HG02571 (cell line): ENCODE measurements around the gene KLF13.

ENCODE experiments used
- ATAC-seq: cut with Tn5 transposase; IDR thresholded peaks from one replicate; pipeline ENCODE4 v1.9.1; 2021; ENCODE audit warnings: mild to moderate bottlenecking, moderate library complexity; ENCODE audit not compliant: unreplicated experiment

KLF13 gene

GRCh38 chr15:31330836-31331235, 4.2 kb downstream of the KLF13 start:
- no peak for ATAC-seq

DNA sequence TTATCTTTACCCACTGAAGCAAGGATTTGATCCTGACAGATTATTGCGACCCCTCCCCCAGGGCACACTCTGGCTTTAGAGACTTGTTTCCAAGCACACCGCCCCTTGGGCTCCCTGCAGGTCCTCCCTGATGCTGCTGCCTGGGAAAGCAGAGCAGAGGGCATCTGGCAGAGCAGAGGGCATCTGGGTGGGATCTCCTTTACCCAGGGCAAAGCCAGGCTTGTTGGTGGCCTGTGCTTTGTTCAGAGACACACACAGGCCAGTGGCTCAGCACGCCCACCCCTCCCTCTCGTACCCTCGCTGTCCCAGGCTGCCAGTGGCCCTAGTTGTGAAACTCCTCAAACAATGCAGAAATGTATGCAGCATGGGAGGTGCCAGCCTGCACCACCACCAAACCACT, 4.8 kb downstream of the KLF13 start:
- ATAC-seq, result no peak

GRCh38 chr15:31332020-31332680, 5.5 kb downstream of the KLF13 start:
- ATAC-seq, result no peak

DNA sequence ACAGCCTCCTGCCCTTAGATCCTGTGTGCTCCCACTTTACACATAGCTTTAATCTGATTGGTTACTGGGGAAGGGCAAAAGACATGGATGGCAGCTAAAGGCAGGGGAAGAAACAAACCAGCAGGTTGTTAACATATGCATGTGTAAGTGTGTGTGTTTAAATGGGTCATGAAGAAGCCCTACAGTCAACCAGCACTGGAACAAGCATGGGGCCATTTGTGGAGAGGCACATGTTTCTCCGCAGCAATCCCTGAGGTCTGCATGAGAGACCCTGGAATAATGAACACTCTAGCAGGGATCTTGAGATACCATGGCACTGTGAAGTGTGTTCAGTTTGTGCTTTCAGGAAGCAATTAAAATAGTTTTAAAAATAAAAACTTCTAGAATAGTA, 6.0 kb downstream of the KLF13 start:
- ATAC-seq, result no peak

DNA sequence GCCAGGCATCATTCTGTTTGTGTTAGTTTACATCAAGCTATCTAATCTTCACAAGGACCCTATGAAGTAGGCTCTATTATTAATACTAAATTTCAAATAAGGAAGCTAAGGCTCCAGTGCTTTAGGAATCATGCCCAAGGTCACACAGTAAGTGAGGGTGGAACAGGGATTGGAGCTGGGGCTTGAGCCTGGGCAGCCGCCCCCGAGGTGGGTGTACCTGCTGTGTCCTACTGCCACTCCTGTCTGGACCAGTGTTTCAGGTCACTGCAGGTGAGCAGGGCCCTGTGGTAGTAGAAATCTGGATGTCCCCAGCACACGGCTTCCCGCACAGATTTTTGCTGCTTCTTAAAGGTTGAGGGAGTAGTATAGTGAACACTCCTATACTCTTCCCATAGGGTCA, 6.5 kb downstream of the KLF13 start:
- no peak for ATAC-seq

GRCh38 chr15:31333820-31334219, 7.2 kb downstream of the KLF13 start:
- no peak for ATAC-seq

- ATAC-seq, result no peak
Observed at GRCh38 chr15:31335989-31336592, 9.5 kb downstream of the KLF13 start.

DNA sequence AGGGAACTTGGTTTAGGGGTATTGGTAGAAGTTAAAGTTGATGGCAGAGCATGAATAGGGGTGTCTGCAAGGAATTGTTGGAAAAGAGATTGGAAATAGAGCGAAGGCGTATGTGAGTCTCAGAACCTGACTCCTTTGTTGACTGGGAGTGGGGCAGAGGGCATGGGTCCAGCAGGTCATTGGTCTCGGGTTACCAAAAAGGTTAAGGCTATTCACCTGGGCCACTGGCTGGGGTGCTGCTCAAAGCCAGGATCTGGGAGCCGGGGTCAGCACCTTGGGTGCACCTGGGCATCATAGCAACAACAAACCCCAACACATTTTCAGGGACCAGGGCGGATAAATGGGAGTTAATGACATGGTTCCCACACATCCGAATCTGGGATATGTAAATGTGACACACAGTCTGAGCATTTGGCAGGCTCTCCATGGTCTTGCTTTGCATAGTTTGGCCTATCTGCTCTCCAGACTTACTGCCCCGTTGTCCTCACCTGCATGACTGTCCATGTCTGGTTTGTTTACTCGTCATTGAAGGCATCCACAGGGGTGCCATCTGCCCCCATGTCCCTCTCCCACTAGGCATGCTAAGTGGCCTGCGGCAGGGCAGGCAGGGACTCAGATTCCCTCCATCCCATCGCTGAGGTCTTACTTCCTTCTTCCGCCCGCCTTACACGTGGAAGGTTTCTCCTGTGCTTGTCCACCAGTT, 10.1 kb downstream of the KLF13 start:
- ATAC-seq, result no peak

- no peak for ATAC-seq
Observed at GRCh38 chr15:31337352-31338031, 10.9 kb downstream of the KLF13 start.

- ATAC-seq, result no peak
Observed at GRCh38 chr15:31338318-31338878, 11.8 kb downstream of the KLF13 start.

- no peak for ATAC-seq
Observed at GRCh38 chr15:31338879-31339557, 12.4 kb downstream of the KLF13 start.

DNA sequence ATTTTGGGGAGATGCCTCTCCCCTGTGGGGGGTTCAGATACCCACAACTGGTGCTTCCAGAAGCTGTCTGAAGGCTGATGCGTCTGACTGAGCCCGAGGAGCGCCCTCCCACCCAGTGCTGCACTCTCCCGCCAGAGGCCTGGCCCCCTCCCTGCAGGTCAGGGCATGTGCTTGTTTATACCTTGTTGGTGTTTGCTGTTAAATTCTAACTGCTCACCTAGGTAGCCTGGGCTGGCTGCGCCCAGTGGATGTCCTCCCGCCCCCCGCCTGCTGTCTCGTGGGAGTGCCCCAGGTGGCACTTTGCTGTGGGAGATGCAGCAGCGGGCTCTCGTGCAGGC, 12.9 kb downstream of the KLF13 start:
- ATAC-seq, result no peak

- no peak for ATAC-seq
Observed at GRCh38 chr15:31340047-31340446, 13.4 kb downstream of the KLF13 start.

- no peak for ATAC-seq
Observed at GRCh38 chr15:31340592-31340991, 14.0 kb downstream of the KLF13 start.

DNA sequence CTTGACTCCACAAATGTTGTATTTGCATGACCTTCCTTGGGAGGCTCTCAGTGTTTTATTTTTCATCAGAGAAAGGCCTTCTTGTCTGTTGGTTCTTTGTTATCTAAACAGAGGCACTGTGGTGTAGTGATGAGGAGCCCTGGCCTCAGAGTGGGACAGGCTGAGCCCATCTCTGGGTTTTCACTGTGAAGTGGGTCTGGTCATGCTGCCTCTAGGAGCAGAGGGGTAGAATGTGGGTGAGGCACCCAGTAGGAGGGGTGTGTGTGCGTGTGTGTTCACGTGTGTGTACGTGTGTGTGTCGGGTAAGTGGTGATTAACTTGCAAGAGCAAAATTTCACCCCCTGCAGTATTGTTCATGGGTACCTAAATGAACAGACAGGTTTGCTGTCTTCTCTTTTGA, 14.4 kb downstream of the KLF13 start:
- ATAC-seq, result no peak

GRCh38 chr15:31341496-31342195, 15.0 kb downstream of the KLF13 start:
- no peak for ATAC-seq

DNA sequence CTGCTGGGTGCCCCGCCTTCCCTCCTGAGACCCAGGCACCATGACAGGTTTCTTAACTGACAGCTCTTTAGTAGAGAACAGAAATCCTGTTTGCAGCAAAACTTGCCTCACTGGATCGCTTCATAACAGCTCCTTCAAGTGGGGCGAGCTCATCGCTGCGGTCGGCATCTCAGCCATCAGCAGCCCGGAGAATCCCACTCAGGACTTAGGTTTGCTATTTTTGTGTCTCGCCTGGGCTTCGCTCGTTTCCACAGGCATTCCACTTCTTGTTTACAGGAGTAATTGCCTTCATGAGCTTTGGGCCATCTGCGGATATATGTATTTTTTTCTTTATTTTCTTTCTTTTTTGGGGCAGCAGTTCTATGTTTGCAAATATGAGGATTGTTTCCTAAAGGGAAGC, 15.7 kb downstream of the KLF13 start:
- no peak for ATAC-seq

GRCh38 chr15:31342781-31343626, 16.4 kb downstream of the KLF13 start:
- no peak for ATAC-seq

- no peak for ATAC-seq
Observed at GRCh38 chr15:31343831-31344230, 17.2 kb downstream of the KLF13 start.

- no peak for ATAC-seq
Observed at GRCh38 chr15:31344266-31344665, 17.6 kb downstream of the KLF13 start.
